NCI-H526 (cell line): ENCODE measurements around the gene TAF4.
"Not testable (repeated sequence)": the region's sequence is repeated elsewhere in the genome, so short reads cannot be mapped to it uniquely, and the experiment has no call there.

ENCODE experiments used
- DNase-seq, 2 experiments: peaks; one replicate each; lab custom pipeline; 2025; lab: John Stamatoyannopoulos, UW

The TAF4 gene

GRCh38 chr20:62058941-62059340 is 6.7 kb downstream of the TAF4 start:
- DNase-seq: no peak

DNA sequence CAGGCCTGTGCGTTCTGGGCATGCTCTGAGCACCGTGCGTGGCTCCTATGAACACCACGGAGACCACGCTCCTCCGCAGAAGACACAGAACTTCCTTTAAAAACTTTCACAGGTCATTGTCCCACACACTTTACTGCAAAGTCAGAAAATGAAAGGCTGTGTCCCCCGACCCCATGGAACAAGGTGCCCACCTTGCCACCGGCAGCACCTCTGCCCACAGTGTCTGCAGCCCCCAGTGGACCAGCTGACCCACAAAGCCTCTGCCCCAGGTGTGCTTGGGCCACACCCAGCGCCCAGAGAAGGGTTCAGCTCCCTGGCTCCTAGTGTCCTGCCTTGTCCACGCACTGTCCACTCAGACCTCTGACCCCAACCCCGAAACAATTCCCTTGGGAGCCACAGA is 8.7 kb downstream of the TAF4 start:
- DNase-seq: no peak

GRCh38 chr20:62056377-62056776 is 9.3 kb downstream of the TAF4 start:
- no peak for DNase-seq

GRCh38 chr20:62055862-62056115 is 9.9 kb downstream of the TAF4 start:
- DNase-seq: not testable (repeated sequence)

DNA sequence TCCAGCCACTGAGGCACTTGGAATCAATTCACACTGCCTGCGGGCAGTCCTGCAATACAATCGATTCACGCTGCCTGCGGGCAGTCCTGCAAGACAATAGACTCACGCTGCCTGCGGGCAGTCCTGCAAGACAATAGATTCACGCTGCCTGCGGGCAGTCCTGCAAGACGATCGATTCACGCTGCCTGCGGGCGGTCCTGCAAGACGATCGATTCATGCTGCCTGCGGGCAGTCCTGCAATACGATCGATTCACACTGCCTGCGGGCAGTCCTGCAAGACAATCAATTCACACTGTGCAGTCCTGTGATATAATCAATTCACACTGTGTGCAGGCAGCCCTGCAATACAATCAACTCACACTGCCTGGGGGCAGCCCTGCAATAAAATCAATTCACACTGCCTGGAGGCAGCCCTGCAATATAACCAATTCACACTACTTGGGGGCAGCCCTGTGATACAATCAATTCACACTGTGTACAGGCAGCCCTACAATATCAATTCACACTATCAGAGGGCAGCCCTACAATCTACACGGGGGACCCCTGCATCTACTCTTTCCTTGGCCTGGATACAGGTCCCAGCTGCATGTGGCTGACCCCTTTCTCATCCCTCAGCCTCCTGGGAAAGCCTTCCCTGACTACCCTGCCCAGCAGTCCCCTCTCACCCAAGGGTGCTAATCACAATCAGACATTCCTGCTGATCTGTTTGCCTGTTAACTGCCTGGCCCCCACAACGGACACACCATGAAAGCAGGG is 10.4 kb downstream of the TAF4 start:
- no peak for DNase-seq

- DNase-seq: no peak
These were observed 11.2 kb downstream of the TAF4 start for GRCh38 chr20:62054451-62054953.

GRCh38 chr20:62053465-62054196 is 12.1 kb downstream of the TAF4 start:
- DNase-seq: no peak

DNA sequence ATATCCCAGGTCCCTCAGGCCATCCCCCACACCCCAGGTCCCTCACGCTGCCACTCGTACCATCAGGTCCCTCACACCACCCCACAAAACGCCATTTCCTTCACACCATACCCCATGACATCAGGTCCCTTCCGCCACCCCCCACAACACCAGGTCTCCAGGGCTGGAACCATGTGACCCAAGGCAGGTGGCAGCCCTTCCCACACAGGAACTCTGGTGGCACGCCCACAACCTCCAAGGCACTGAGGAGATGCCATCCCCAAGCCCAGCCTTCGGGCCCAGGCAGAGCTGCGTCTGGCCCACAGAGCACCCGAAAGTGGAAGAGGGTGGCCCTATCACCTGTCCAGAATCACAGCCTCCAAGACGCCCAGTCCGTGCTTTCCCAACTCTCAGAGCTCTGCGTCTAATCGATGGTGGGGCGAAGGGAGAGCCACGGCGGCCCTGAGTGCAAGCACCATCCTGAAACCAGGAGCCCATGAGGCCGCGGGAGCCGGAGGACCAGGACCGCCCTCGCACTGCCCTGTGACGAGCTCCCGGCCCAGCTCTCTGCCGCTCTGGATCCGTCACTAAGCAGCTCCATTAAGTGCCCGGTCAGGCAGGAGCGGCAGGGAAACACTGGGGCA is 12.7 kb downstream of the TAF4 start:
- DNase-seq: no peak

DNA sequence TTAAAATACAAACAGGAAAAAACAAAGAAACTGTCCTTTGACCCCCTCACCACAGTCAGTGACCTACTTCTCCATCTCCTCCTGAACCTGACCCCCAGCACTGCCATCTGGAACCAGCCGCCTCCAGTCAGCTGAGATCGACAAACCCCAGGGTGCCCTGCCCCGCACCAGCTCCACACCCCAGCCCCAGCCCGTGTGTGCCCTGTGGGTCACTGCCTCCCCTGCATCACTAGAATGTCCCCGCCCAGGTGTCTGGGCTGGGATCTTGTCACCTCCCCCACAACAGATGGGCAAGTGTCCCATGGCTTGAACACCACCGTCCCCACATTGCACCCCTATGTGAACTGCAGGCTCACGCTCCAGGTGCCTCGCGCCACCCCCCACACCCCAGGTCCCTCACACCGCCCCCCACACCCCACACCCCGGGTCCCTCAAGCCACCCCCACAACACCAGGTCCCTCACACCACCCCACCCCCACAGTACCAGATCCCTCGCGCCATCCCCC is 13.3 kb downstream of the TAF4 start:
- no peak for DNase-seq

GRCh38 chr20:62051546-62052255 is 14.0 kb downstream of the TAF4 start:
- no peak for DNase-seq

- DNase-seq: no peak
These were observed 14.5 kb downstream of the TAF4 start for GRCh38 chr20:62051144-62051543.

DNA sequence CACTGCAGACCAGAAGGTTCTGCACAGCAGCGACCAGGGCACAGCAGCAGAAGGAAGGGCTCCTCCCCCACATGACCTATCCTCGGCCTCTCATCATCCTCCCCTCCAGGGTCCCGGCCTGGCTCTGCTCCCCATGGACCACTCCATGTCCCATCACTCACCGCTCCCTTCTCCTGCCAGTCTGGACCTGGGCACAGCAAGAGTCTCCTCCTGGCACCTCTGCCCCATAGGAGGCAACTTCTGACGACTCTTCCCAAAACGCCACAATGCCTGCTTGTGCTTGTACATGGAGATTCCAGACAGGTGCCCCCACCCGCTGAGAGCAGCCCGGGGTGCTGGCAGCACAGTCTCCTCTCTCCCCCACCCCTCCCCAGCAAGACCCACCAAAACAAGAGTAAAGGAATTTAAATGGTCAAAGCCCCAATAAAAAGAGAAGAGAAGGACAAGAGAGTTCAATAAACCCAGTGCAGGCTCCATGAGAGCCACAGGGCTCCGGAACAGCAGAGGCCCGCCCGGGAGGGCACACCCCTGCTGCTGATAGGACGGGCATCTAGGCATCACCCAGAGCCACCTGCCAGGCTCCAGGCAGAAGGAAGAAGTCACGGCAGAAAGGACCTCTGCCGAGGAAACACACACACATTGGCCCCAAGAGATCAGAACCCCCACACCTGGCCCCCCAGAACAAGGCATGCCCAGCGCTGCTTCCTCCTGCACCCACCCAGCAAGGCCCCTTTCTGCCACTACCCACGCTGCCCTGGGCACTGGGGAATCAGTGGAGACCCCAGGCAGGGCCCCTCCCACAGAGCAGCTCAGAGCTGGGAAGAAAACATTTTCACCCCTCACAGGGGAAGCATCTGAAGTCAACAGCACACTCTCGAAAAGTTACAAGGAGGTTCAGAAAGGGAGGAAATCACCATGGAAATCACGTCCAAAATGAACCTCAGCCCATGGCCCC is 15.2 kb downstream of the TAF4 start:
- no peak for DNase-seq

- no peak for DNase-seq
These were observed 16.1 kb downstream of the TAF4 start for GRCh38 chr20:62049342-62050165.

- no peak for DNase-seq
These were observed 16.8 kb downstream of the TAF4 start for GRCh38 chr20:62048821-62049291.

DNA sequence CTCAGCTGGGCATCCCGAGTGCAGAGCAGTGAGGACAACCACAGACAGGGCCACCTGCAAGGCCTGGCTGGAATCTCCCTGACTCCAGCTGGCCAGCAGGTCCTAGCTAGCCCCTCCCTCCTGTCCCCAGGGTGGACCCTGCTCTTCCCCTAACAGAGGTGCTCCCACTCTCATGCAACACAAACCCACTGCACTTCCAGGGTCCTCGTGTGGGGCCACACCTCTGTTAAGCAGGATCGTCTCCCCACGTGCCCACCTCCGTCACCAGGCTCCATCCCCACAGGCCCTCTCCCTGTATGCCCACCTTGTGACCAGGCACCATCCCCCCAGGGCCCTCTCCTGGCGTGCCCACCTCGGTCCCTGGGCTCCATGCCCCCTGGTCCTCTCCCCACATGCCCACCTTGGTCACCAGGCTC is 17.3 kb downstream of the TAF4 start:
- DNase-seq: no peak

DNA sequence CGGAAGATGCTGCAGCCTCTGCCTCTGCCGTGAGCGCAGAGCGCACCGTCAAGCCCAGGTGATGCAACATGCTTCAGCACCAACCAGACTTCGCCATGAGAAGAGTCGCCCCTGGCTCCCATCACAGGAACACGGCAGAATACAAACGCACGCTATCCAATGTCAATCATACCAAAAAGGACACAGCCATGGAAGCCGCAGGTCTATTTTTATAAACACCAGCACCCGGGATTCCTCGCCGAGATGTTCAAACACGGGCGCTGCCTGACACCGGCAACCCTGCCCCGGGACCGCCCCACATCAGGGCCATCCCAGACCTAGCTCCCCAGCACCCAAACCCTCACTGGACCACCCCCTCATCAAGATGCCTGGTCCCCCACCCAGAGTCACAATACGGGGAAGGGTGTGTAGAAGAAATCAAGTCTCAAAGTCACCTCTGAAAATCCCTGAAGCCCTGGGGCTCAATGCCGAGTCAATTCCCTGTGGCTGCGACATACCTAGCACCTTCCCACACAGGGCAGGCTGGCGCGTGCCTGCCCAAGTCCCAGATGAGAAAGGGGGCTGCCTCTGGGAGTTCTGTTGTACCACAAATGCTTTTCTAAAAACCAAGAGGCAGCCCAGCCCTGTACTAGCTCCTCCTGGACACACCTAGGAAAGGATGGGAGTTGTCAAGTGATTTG is 17.9 kb downstream of the TAF4 start:
- no peak for DNase-seq

DNA sequence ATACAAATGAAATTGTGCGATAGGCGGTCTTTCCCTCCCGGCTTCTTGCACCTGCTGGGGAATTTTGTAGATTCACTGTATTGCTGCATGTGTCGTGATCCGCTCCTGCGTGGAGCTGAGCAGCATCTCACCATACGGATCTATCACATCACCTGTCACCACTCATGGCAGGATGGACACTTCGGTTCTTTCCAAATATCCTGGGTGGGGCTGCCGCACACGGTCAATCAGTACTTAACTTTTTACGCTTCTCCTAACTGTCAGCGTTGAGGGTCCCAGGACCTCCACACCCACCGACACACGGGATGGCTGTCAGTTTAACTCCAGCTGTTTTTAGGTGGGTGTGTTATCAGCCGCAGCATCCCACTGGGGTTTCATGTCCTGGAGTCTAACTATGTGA is 19.2 kb downstream of the TAF4 start:
- DNase-seq: no peak

DNA sequence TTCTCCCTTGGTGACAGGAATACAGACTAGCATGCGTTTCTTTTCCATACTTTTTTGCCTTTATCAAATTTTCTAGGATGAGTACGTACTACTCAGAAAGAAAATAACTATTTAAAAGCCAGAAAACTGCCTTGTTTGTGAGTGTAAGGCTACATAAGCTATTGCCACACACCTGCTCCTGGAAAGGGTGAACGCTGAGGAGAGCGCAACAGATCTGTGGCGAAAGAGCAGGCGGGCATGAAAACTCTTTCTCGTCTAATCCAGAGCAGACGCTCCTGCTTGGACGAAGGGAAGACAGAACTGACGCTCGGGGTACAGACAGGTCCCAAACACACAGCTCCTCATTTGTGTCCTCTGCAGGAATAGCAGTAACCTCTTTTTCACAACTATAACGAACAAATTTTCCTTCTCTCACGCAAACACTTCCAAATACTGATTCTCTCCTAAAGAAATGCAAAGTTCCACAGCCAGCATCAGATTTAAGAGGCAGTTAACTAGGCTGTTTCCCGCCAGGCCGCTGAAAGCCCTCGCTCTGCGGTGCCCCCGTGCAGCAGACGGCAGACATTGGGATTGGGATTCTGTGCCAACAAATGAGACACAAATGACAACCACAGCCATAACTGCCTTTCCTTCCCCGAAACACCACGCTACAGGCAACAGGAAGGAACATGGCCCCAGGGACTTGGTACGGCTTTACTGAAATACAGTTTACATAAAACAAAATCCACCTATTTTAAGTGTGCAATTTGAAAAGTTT is 20.0 kb downstream of the TAF4 start:
- no peak for DNase-seq

DNA sequence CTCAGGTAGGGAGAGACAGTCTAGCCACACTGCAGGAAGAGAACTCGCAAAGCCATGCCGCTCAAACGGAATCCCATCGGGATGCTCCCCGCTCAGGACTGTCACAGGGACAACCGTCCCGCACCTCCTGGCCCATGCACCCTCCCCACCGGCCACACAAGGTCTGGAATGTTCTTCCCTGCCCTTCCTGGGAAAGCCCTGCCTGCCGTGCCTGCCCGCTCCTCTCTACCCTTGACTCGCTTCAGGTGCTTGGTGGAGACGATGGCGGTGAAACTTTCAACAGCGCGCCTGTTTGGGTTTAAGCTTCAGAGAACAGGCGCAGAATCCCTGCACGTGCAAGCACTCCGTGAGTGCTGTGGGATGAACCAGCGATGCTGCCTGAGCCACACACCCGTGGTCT is 20.6 kb downstream of the TAF4 start:
- DNase-seq: no peak
